ENCODE measurements around the gene CLCN4.

The CLCN4 gene

DNA sequence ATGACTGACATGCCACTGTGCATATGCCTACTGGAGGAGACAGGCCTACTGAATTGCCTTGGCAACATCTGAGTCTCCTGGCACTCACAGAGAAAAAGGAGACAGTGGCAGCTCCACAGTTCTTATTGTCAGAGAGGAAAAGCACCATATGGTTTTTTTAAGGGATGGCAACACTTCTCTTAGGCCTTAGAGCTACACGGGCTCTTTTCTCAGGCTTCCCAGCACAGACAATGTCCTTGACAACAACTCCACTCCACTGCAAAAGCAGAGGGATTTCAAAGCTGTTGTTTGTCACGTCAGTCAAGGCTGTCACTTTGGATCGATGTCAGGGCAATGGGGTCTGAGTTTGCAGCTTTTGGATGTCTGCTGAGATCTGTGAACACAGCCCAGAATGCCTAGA lies 4.7 kb upstream of the CLCN4 start:
- H3K4me3 ChIP-seq (ENCODE audit: low read depth, low read length), result no peak overlapping the region
- TF ChIP-seq, protein P1, sequence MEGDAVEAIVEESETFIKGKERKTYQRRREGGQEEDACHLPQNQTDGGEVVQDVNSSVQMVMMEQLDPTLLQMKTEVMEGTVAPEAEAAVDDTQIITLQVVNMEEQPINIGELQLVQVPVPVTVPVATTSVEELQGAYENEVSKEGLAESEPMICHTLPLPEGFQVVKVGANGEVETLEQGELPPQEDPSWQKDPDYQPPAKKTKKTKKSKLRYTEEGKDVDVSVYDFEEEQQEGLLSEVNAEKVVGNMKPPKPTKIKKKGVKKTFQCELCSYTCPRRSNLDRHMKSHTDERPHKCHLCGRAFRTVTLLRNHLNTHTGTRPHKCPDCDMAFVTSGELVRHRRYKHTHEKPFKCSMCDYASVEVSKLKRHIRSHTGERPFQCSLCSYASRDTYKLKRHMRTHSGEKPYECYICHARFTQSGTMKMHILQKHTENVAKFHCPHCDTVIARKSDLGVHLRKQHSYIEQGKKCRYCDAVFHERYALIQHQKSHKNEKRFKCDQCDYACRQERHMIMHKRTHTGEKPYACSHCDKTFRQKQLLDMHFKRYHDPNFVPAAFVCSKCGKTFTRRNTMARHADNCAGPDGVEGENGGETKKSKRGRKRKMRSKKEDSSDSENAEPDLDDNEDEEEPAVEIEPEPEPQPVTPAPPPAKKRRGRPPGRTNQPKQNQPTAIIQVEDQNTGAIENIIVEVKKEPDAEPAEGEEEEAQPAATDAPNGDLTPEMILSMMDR (IDR thresholded peaks at IDR 0.05; ENCODE audit: insufficient read depth, low read depth, low read length, missing control alignments), result no peak
- DNase-seq (ENCODE audit: low read depth), result no peak

DNA sequence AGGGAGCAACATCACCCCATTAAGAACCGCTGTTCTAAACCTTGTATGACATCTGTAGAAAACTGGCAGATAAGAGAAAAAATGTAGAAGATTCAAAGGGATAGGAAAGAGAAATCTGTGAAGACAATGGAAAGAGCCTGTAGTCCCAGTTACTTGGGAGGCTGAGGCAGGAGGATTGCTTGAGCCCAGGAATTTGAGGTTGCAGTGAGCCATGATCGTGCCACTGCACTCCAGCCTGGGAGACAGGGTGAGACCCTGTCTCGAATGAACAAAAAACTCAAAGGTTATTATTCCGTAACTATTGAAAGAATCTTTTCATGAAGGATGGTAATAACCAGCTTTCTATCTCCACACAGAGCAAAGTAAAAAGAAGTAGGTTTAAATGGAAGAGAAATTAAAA lies 1.6 kb upstream of the CLCN4 start:
- H3K4me3 ChIP-seq (ENCODE audit: low read depth, low read length), result no peak overlapping the region
- TF ChIP-seq, protein P1 (IDR thresholded peaks at IDR 0.05; ENCODE audit: insufficient read depth, low read depth, low read length, missing control alignments), result no peak
- DNase-seq (ENCODE audit: low read depth), result no peak

- no peak overlapping the region for H3K4me3 ChIP-seq (ENCODE audit: low read depth, low read length)
- no peak for DNase-seq (ENCODE audit: low read depth)
- TF ChIP-seq, protein P1 (IDR thresholded peaks at IDR 0.05; ENCODE audit: insufficient read depth, low read depth, low read length, missing control alignments), result no peak
Observed at GRCh38 chrX:10157032-10157341, 212 bp downstream of the CLCN4 start.

- DNase-seq (ENCODE audit: low read depth), result no peak
- TF ChIP-seq, protein P1 (IDR thresholded peaks at IDR 0.05; ENCODE audit: insufficient read depth, low read depth, low read length, missing control alignments), result no peak
- no peak overlapping the region for H3K4me3 ChIP-seq (ENCODE audit: low read depth, low read length)
Observed at GRCh38 chrX:10157543-10157942, 768 bp downstream of the CLCN4 start.

DNA sequence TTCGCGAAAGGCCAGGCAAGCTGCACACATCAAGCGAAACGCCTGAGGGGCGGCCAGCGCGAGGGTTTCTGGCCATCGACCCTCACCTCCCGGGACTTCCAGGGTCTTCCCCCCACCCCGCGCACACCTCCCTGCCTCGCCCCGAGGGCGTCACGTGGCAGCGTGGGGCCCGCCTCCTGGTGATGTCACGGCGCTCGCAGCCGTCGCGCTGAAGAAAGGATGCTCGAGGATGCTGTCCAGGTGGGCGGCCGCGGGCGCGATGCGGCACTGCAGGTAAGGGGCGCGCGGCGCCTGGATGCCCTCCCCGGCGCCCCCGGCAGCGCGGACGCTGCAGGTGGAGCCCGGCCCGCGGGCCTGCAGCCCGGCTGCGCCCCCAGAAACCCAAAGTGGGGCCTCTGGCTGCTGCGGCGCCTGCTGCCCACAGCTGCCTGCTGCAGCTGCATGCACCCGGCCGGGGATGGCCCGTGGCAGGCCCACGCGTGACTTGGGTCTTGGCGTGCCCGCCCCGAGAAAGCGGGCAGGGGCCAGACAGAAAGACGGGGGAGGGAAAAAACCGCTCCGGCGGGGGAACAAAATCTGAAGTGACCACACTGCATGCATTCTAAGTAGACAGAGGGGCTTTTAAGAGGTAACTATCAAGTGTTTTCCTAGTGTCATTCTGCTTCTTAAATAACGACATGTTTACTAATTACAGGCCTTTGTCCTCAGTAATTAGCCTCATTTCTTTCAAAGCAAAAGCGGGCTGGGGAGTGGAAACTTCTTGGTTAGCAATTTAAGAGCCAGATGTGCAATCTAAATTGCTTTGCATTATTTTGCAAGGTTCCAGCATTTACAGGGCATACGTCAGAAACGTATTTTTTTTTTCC lies 1.7 kb downstream of the CLCN4 start:
- no peak for DNase-seq (ENCODE audit: low read depth)
- TF ChIP-seq, protein P1 (IDR thresholded peaks at IDR 0.05; ENCODE audit: insufficient read depth, low read depth, low read length, missing control alignments), result no peak
- H3K4me3 ChIP-seq (ENCODE audit: low read depth, low read length), result no peak overlapping the region

DNA sequence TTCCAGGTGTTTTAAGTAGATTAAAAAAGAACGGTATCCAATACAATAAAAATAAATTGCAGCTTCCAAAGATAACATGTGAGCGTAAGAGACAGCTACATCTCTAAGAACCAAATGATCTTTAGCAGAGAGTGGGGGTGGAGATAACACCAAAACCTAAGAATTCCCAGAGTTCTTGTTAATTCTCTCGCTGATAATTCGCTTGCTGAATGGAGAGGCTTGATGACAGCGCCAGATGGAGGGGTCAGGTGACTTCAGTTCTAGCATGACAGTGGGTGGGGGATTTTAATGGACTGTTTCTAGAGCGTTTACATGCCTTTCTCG lies 2.3 kb downstream of the CLCN4 start:
- no peak overlapping the region for H3K4me3 ChIP-seq (ENCODE audit: low read depth, low read length)

More for the DNA sequence above, 2.3 kb downstream of the CLCN4 start:
- no peak for DNase-seq (ENCODE audit: low read depth)
- TF ChIP-seq, protein P1 (IDR thresholded peaks at IDR 0.05; ENCODE audit: insufficient read depth, low read depth, low read length, missing control alignments), result no peak

Data from GM12865 (cell line).